Panc1 (cell line): ENCODE measurements around the gene RIPOR3.

Source experiments
- CTCF ChIP-seq: fragments of 450-650 bp; IDR thresholded peaks from 2 replicates; pipeline ENCODE4 v1.5.1; 2017; ENCODE audit warnings: mild to moderate bottlenecking
- POLR2AphosphoS5 ChIP-seq: IDR thresholded peaks from 2 replicates; pipeline ENCODE4 v1.6.1; 2012; ENCODE audit warnings: mild to moderate bottlenecking, low read depth, low read length, moderate library complexity
- REST ChIP-seq, 2 experiments: IDR thresholded peaks; 2 replicates each; pipeline ENCODE4 v1.6.1; 2011 to 2012; ENCODE audit warnings: low read depth in 2 of 2, control low read depth in 1 of 2, low read length in 1 of 2, mild to moderate bottlenecking in 1 of 2, moderate library complexity in 1 of 2; ENCODE audit not compliant: insufficient read depth in 1 of 2

GRCh38 chr20:50580842-50581544, 110.3 kb downstream of the RIPOR3 start:
- TF ChIP-seq REST (IDR thresholded peaks at IDR 0.05; ENCODE audit: insufficient read depth in 1 of 2, low read depth in 2 of 2, low read length in 1 of 2) (no peak), CTCF (no peak), POLR2AphosphoS5 (no peak; the same call in 1 of the 2 replicates)
